Measurements from ENCODE around the gene ZSCAN18.

Gene ZSCAN18

GRCh38 chr19:58035863-58036262 is 62.2 kb downstream of the ZSCAN18 start:
- TF ChIP-seq CTCF (IDR thresholded peaks at IDR 0.05; ENCODE audit: insufficient read depth, missing control alignments) = no peak
- DNase-seq (ENCODE audit: insufficient read length, low spot score) = no peak
- FAIRE-seq = no peak

GRCh38 chr19:58034477-58034793 is 63.6 kb downstream of the ZSCAN18 start:
- TF ChIP-seq CTCF (IDR thresholded peaks at IDR 0.05; ENCODE audit: insufficient read depth, missing control alignments) = no peak
- no peak for FAIRE-seq
- DNase-seq (ENCODE audit: insufficient read length, low spot score) = no peak
